IgD-negative memory B cell (primary cell): ENCODE data around the gene SRSF6. TPM values are rescaled to one million over a fixed set of nuclear protein-coding genes. Genes with fewer than 3 reads are reported as not detected.
"Not testable (repeated sequence)": the region's sequence is repeated elsewhere in the genome, so short reads cannot be mapped to it uniquely, and the experiment has no call there.

ENCODE experiments used
- H3K27ac Mint-ChIP-seq, 3 donors: one replicate each; pipeline ENCODE4 v1.8.0; 2020 to 2022; ENCODE audit warnings: mild to moderate bottlenecking in 3 of 3, mixed read lengths in 3 of 3, moderate library complexity in 1 of 3
- H3K27me3 Mint-ChIP-seq: one replicate; pipeline ENCODE4 v1.8.0; 2021; ENCODE audit warnings: mixed read lengths
- H3K36me3 Mint-ChIP-seq: one replicate; pipeline ENCODE4 v1.8.0; 2020; ENCODE audit warnings: mild to moderate bottlenecking, mixed read lengths
- H3K4me1 Mint-ChIP-seq, 3 donors: one replicate each; pipeline ENCODE4 v1.8.0; 2020 to 2022; ENCODE audit warnings: mixed read lengths in 3 of 3, mild to moderate bottlenecking in 1 of 3
- H3K4me3 Mint-ChIP-seq, 4 donors: one replicate each; pipeline ENCODE4 v1.8.0; 2020 to 2022; ENCODE audit warnings: mild to moderate bottlenecking in 4 of 4, mixed read lengths in 4 of 4, moderate library complexity in 3 of 4
- H3K9me3 Mint-ChIP-seq, 3 donors: one replicate each; pipeline ENCODE4 v1.8.0; 2020 to 2021; ENCODE audit warnings: mixed read lengths in 3 of 3, mild to moderate bottlenecking in 1 of 3
- polyA plus RNA-seq: library from polyadenylated mRNA; unstranded; fragments of 300-500 nt; fragmentation: Illumina TruSeq; gene quantifications from one replicate; pipeline ENCODE4 v1.2.3, GENCODE V29; 2021

The SRSF6 gene
- 58.1 TPM for polyA plus RNA-seq

- H3K9me3 Mint-ChIP-seq = peaks cover 0 to 3% (median 0%) of the 10 kb centered on the region in 3 donors
Observed at GRCh38 chr20:43457640-43458421, at the start of gene SRSF6. Gene SRSF6 (plus strand): TSS chr20:43457896. CDS start chr20:43458034, 138 bp downstream.

DNA sequence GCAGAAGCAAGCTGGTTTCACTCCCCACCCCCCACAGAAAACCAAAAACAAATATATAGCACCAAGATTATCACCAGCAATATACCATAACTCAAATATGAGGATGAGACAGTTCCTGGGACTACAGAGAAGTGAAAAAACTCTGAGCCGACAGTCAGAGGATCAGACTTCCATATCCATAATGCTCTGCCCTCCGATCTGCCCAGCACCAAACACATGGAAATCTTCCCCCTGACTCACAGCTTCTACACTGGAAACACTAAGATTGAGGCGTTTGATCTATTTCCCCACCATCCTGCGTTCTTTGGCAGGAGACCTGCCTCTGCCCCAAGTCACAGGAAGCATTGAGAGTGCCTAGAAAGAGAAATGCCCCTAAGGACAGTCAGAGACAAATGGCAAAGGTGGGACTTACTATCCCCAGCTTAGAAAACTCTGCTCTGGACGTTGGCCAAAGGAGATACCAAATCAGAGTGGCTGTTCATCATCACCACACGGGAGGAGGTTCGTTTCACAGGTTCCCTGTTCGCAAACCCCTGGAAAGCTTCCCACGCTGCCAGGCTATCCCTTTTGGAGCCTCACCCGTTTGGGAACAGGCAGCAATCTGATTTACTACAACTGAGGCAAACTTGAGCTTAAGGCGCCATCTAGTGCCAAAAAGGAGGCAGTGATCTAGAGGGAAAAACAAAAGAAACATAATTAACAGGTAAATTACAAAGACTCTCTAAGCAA lies 48.7 kb upstream of the SRSF6 start:
- Mint-ChIP-seq H3K4me3 (no peak overlapping the region), H3K9me3 (peaks cover 6 to 15% (median 10%) of the 10 kb centered on the region in 3 donors), H3K36me3 (peaks cover 5% of the 10 kb centered on the region), H3K27me3 (peaks cover 50% of the 10 kb centered on the region), H3K27ac (no peak overlapping the region), H3K4me1 (no peaks in the 10 kb centered on the region)

More at GRCh38 chr20:43457640-43458421, at the start of gene SRSF6:
- H3K27me3 Mint-ChIP-seq = peaks cover 6% of the 10 kb centered on the region
- peaks cover 9% of the 10 kb centered on the region for H3K36me3 Mint-ChIP-seq
- H3K4me1 Mint-ChIP-seq = peaks cover 11 to 21% (median 11%) of the 10 kb centered on the region in 3 donors
- peak within 1 kb of the TSS; percentile 91 to 98 (median 96) for H3K4me3 Mint-ChIP-seq
- peak within 1 kb of the TSS; percentile 91 to 99 (median 96) for H3K27ac Mint-ChIP-seq

DNA sequence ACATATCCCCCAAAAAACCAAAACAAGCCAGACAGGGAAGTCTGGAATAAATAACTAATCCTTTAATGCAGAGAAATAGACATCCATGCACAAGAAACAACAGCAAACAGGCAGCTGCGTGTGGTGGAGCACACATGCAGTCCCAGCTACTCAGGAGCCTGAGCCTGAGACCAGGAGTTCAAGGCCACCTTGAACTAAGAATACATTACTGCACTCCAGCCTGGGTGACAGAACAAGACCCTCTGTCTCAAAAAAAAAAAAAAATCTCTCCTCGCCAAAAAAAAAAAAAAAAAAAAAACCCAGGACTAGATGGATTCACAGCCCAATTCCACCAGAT lies 48.2 kb upstream of the SRSF6 start:
- H3K9me3 Mint-ChIP-seq = peaks cover 6 to 12% (median 10%) of the 10 kb centered on the region in 3 donors
- no peak overlapping the region for H3K4me3 Mint-ChIP-seq
- H3K4me1 Mint-ChIP-seq = no peaks in the 10 kb centered on the region
- no peak overlapping the region for H3K27ac Mint-ChIP-seq
- peaks cover 47% of the 10 kb centered on the region for H3K27me3 Mint-ChIP-seq
- peaks cover 5% of the 10 kb centered on the region for H3K36me3 Mint-ChIP-seq

DNA sequence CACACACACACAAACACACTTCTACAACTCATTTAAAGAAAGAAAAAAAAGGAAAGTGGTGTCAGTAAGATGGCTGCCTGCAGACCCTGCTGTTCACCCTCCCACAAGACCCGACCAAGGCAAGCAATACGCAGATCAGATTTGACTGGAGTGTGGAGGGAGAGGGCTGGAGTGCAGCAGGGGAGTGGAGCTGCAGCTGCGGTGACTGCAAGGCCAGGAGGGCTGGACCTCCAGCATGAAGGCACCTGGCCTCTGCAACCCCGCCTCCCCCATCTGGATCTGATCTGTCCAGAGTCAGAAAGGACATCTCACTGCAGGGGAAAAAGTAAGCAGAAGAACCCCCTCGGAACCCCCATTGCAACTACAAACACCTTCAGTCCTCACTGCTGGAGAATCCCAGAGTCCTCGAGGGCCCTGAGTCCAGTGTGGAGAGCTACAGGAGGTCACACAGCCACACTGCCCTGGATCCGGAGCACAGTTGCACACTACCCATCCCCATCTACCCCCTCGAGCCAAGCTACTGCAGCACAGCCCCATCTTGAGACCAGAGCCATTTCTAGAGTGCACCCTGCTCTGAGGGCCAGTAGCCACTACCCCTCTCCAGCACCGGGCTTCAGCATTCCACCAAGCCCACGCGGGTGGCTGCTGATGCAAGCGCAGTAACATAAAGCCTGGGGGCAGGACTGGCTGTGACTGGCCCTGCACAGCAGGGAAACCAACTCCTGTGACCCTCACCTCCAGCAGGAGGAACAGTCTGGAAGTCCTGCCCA lies 41.9 kb upstream of the SRSF6 start:
- peaks cover 15% of the 10 kb centered on the region for H3K27me3 Mint-ChIP-seq
- H3K4me3 Mint-ChIP-seq = no peak overlapping the region
- H3K27ac Mint-ChIP-seq = no peak overlapping the region
- no peaks in the 10 kb centered on the region for H3K36me3 Mint-ChIP-seq
- H3K9me3 Mint-ChIP-seq = peaks cover under 1 to 26% (median 23%) of the 10 kb centered on the region in 3 donors
- no peaks in the 10 kb centered on the region for H3K4me1 Mint-ChIP-seq

GRCh38 chr20:43416591-43417228 lies 41.0 kb upstream of the SRSF6 start:
- H3K4me1 Mint-ChIP-seq = no peaks in the 10 kb centered on the region
- H3K4me3 Mint-ChIP-seq = no peak overlapping the region
- no peak overlapping the region for H3K27ac Mint-ChIP-seq
- H3K9me3 Mint-ChIP-seq = peaks cover 3 to 31% (median 29%) of the 10 kb centered on the region in 3 donors
- peaks cover 14% of the 10 kb centered on the region for H3K27me3 Mint-ChIP-seq
- H3K36me3 Mint-ChIP-seq = peaks cover 2% of the 10 kb centered on the region

DNA sequence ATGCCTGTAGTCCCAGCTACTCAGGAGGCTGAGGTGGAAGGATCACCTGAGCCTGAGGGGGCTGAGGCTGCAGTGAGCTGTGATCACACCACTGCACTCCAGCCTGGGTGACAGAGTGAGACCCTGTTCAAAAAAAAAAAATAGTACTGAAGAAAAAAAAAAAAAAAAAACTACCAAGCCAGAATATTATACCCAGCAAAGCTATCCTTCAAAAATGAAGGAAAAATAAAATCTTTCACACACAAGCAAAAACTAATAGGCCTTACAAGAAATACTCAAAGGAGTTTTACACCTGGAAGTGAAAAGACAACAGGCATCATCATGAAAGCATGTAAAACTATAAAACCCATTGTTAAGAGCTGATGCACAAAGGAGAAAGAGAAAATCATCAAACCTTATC lies 37.5 kb upstream of the SRSF6 start:
- Mint-ChIP-seq H3K9me3 (peaks cover 3 to 31% (median 26%) of the 10 kb centered on the region in 3 donors), H3K36me3 (peaks cover 2% of the 10 kb centered on the region), H3K4me1 (no peaks in the 10 kb centered on the region), H3K4me3 (no peak overlapping the region), H3K27ac (no peak overlapping the region), H3K27me3 (peaks cover 9% of the 10 kb centered on the region)

DNA sequence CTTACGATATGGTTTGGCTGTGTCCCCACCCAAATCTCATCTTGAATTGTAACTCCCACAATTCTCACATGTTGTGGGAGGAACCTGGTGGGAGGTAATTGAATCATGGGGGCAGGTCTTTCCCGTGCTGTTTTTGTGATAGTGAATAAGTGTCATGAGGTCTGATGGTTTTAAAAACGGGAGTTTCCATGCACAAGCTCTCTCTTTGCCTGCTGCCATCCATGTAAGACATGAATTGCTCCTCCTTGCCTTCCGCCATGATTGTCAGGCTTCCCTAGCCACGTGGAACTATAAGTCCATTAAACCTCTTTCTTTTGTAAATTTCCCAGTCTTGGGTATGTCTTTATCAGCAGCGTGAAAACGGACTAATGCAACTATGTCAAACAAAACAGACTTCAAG lies 36.8 kb upstream of the SRSF6 start:
- H3K27me3 Mint-ChIP-seq, H3K36me3 Mint-ChIP-seq, H3K4me3 Mint-ChIP-seq, H3K27ac Mint-ChIP-seq, H3K4me1 Mint-ChIP-seq: not testable (repeated sequence)
- H3K9me3 Mint-ChIP-seq = peaks cover 3 to 31% (median 26%) of the 10 kb centered on the region in 3 donors

GRCh38 chr20:43426172-43426571 lies 31.5 kb upstream of the SRSF6 start:
- H3K9me3 Mint-ChIP-seq = peaks cover 0 to 3% (median 2%) of the 10 kb centered on the region in 3 donors
- peaks cover 16% of the 10 kb centered on the region for H3K27me3 Mint-ChIP-seq
- H3K27ac Mint-ChIP-seq = no peak overlapping the region
- H3K4me3 Mint-ChIP-seq = no peak overlapping the region
- peaks cover 1% of the 10 kb centered on the region for H3K36me3 Mint-ChIP-seq
- peaks cover 0 to 1% (median 0%) of the 10 kb centered on the region in 3 donors for H3K4me1 Mint-ChIP-seq

DNA sequence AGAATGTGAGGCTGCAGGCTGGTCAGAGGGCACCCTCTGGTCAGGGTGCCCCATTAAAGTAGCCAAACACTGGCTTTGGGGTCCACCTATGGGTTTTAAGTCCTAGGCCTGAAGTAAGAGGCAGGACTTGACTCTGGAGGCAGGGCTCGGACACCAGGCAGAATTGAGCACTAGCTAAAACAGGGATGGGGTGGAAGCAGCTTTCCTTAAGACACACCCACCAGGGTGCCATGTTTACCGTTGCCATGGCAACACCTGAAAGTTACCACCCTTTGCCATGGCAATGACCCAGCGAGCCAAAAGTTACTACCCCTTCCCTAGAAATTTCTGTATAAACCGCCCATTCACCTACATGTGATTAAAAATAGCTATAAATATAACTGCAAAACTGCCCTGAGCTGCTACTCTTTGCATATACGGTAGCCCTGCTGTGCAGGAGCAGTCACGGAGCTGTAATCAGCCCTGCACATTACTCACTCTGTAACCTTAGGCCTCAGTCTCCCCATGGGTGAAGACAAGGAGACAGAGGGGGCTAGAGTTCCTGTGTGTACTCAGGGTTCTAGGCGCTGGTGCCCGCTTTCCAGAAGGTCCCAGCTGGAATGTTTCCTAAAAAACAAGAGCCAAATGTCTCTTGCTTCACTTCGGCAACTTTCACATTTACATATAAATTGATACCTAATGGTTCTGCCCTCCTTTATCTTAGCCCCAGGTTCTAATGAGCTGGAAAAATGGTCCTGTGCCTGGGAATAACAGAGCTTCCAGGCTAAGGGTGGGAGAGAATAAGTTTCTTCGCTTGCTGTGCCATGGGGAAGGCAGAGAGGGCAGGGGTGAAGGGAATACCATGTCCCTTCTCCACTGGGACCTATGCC lies 27.2 kb upstream of the SRSF6 start:
- Mint-ChIP-seq H3K27ac (no peak overlapping the region), H3K4me1 (peaks cover 0 to 4% (median 2%) of the 10 kb centered on the region in 3 donors), H3K4me3 (peak overlapping the region in 1 of 4 donors; percentile 5), H3K27me3 (peaks cover 8% of the 10 kb centered on the region), H3K9me3 (no peaks in the 10 kb centered on the region), H3K36me3 (peaks cover 1% of the 10 kb centered on the region)

GRCh38 chr20:43431134-43431519 lies 26.6 kb upstream of the SRSF6 start:
- Mint-ChIP-seq H3K4me1 (peaks cover 0 to 4% (median 2%) of the 10 kb centered on the region in 3 donors), H3K27me3 (peaks cover 8% of the 10 kb centered on the region), H3K27ac (peak overlapping the region in 1 of 3 donors; percentile 69), H3K4me3 (peak overlapping the region in 1 of 4 donors; percentile 5), H3K36me3 (peaks cover 1% of the 10 kb centered on the region), H3K9me3 (no peaks in the 10 kb centered on the region)

- Mint-ChIP-seq H3K27me3 (peaks cover 6% of the 10 kb centered on the region), H3K9me3 (no peaks in the 10 kb centered on the region), H3K4me3 (no peak overlapping the region), H3K4me1 (peaks cover 0 to 4% (median 2%) of the 10 kb centered on the region in 3 donors), H3K27ac (no peak overlapping the region), H3K36me3 (peaks cover 1% of the 10 kb centered on the region)
Observed at GRCh38 chr20:43432498-43432897, 25.2 kb upstream of the SRSF6 start.

DNA sequence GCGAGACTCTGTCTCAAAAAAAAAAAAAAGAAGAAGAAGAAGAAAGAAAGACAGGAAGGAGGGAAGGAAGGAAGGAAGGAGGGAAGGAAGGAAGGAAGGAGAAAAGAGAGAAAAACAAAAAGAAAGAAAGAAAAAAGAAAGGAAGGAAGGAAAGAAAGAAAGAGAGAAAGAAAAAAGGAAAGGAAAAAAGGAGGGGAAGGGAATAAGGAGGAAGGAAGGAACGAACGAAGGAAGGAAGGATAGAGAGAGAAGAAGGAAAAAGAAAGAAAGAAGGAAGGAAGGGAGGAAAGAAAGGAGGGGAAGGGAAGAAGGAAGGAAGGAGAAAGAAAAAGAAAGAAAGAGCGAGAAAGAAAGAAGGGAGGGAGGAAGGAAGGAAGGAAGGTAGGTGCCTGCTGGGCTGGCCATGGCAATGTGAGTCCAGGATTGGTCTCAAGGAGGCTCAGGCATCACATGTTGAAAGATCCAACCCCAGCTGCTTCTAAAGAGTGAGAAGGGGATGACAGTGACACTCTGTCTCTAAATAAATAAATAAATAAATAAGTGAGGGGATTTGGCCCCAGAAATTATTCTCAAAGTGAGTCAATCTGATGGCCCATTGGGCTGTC lies 24.3 kb upstream of the SRSF6 start:
- peaks cover under 1 to 6% (median 4%) of the 10 kb centered on the region in 3 donors for H3K4me1 Mint-ChIP-seq
- no peak overlapping the region for H3K27ac Mint-ChIP-seq

DNA sequence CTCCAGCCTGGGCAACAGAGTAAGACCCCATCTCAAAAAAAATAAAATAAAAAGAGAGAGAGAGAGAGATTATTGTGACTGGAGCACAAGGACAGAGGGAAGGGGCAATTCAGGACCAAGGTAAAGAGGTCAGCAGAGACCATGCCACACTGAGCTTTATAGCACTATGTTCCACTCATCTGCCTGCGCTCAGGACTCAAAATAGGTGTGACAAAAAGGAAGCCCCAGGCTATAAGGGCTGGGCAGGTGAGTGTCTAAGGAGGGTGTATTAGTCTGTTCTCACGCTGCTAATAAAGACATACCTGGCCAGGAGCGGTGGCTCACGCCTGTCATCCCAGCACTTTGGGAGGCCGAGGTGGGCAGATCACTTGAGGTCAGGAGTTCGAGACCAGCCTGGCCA lies 23.1 kb upstream of the SRSF6 start:
- Mint-ChIP-seq H3K36me3 (peaks cover 1% of the 10 kb centered on the region), H3K27ac (no peak overlapping the region), H3K4me3 (no peak overlapping the region), H3K27me3 (peaks cover 6% of the 10 kb centered on the region), H3K4me1 (peaks cover 10 to 17% (median 13%) of the 10 kb centered on the region in 3 donors), H3K9me3 (no peaks in the 10 kb centered on the region)

More for the DNA sequence above, 24.3 kb upstream of the SRSF6 start:
- peaks cover 6% of the 10 kb centered on the region for H3K27me3 Mint-ChIP-seq
- no peaks in the 10 kb centered on the region for H3K9me3 Mint-ChIP-seq
- H3K4me3 Mint-ChIP-seq = no peak overlapping the region
- H3K36me3 Mint-ChIP-seq = peaks cover 1% of the 10 kb centered on the region
